GM12878 (cell line): ENCODE results near the gene GRPEL2.

Experiments
- FOXK2 ChIP-seq: fragments of 450-650 bp; IDR thresholded peaks from 2 replicates; pipeline ENCODE4 v1.6.1; 2017; ENCODE audit warnings: mild to moderate bottlenecking, moderate library complexity
- POLR2AphosphoS5 ChIP-seq: IDR thresholded peaks from 2 replicates; pipeline ENCODE4 v1.6.1; 2011; ENCODE audit warnings: mild to moderate bottlenecking, low read length, inconsistent platforms
- RFX5 ChIP-seq: IDR thresholded peaks from 2 replicates; pipeline ENCODE4 v1.6.1; 2011; ENCODE audit warnings: low read depth, low read length, improper control_type of control experiment
- ZBED1 ChIP-seq: IDR thresholded peaks from 2 replicates; pipeline ENCODE4 v1.6.1; 2016; ENCODE audit warnings: borderline replicate concordance
- TF ChIP-seq, protein P1 (sequence below): fragments of 450-650 bp; IDR thresholded peaks from 2 replicates; pipeline ENCODE4 v1.6.1; 2017; ENCODE audit warnings: mild to moderate bottlenecking
- TF ChIP-seq, protein P2 (sequence below), 3 experiments: IDR thresholded peaks in 2 of 3; conservative IDR thresholded peaks in 1 of 3; 2 replicates each; pipeline ENCODE4 v1.5.1; 2011; ENCODE audit warnings: low read depth in 3 of 3, low read length in 3 of 3, mild to moderate bottlenecking in 3 of 3, control low read depth in 2 of 3, moderate library complexity in 2 of 3, inconsistent platforms in 1 of 3, mixed read lengths in 1 of 3; ENCODE audit not compliant: control insufficient read depth in 2 of 3, insufficient read depth in 1 of 3; ENCODE audit errors: extremely low read depth in 1 of 3

DNA sequence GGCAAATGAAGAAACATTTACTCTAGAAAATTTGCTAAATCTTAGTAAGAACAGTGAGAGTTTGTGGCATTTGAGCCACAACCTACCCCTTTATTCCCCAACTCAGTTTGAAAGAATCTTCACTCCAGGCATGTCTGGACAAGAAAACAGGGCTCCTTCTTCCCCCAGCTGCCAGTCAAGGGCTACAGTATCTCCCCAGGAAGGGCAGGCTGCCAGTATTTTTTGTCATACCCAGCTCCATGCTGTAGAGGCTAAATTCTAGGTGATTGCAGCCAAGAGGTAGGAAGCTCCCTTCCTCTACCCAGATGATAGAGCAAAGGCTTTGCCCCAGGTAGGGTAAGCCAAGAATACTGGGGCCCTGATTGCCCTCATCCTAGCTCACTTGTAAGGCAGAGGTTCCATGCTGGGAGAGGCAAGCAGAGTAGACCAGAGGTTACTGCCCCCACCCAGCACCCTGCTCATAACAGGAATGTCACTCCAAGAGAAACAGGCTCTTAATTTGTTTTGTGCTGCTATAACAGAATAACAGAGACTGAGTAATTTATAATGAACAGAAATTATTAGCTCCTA lies 20.0 kb upstream of the GRPEL2 start:
- TF ChIP-seq RFX5, result no peak
- TF ChIP-seq FOXK2, result no peak
- no peak for TF ChIP-seq ZBED1
- no peak for TF ChIP-seq POLR2AphosphoS5
- TF ChIP-seq, protein P1, sequence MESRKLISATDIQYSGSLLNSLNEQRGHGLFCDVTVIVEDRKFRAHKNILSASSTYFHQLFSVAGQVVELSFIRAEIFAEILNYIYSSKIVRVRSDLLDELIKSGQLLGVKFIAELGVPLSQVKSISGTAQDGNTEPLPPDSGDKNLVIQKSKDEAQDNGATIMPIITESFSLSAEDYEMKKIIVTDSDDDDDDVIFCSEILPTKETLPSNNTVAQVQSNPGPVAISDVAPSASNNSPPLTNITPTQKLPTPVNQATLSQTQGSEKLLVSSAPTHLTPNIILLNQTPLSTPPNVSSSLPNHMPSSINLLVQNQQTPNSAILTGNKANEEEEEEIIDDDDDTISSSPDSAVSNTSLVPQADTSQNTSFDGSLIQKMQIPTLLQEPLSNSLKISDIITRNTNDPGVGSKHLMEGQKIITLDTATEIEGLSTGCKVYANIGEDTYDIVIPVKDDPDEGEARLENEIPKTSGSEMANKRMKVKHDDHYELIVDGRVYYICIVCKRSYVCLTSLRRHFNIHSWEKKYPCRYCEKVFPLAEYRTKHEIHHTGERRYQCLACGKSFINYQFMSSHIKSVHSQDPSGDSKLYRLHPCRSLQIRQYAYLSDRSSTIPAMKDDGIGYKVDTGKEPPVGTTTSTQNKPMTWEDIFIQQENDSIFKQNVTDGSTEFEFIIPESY, result no peak
- TF ChIP-seq, protein P2, sequence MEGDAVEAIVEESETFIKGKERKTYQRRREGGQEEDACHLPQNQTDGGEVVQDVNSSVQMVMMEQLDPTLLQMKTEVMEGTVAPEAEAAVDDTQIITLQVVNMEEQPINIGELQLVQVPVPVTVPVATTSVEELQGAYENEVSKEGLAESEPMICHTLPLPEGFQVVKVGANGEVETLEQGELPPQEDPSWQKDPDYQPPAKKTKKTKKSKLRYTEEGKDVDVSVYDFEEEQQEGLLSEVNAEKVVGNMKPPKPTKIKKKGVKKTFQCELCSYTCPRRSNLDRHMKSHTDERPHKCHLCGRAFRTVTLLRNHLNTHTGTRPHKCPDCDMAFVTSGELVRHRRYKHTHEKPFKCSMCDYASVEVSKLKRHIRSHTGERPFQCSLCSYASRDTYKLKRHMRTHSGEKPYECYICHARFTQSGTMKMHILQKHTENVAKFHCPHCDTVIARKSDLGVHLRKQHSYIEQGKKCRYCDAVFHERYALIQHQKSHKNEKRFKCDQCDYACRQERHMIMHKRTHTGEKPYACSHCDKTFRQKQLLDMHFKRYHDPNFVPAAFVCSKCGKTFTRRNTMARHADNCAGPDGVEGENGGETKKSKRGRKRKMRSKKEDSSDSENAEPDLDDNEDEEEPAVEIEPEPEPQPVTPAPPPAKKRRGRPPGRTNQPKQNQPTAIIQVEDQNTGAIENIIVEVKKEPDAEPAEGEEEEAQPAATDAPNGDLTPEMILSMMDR (IDR thresholded peaks at IDR 0.05 in 2 of 3, conservative IDR thresholded peaks at IDR 0.05 in 1 of 3; ENCODE audit: control insufficient read depth in 2 of 3, extremely low read depth in 1 of 3, insufficient read depth in 1 of 3, low read depth in 3 of 3, low read length in 3 of 3), result no peak
